Mesothelial cell of epicardium (in vitro differentiated cells): Measurements from ENCODE around the gene AHRR. TPM values are rescaled to one million over a fixed set of nuclear protein-coding genes. Genes with fewer than 3 reads are reported as not detected.

Source experiments
- DNase-seq, 2 experiments: peaks; one replicate each; pipeline ENCODE4 v3.0.0; 2021; ENCODE audit warnings: low spot score in 2 of 2; ENCODE audit not compliant: unreplicated experiment in 2 of 2
- H3K27ac Mint-ChIP-seq: 2 replicates; pipeline ENCODE4 v1.8.0; 2021; ENCODE audit warnings: mixed read lengths
- H3K27me3 Mint-ChIP-seq: 2 replicates; pipeline ENCODE4 v1.8.0; 2021; ENCODE audit warnings: low read depth, mixed read lengths
- H3K36me3 Mint-ChIP-seq: 2 replicates; pipeline ENCODE4 v1.8.0; 2021; ENCODE audit warnings: mixed read lengths
- H3K4me1 Mint-ChIP-seq: 2 replicates; pipeline ENCODE4 v1.8.0; 2021; ENCODE audit warnings: mixed read lengths
- H3K4me3 Mint-ChIP-seq: 2 replicates; pipeline ENCODE4 v1.8.0; 2021; ENCODE audit warnings: mild to moderate bottlenecking, moderate library complexity, mixed read lengths
- H3K9me3 Mint-ChIP-seq: 2 replicates; pipeline ENCODE4 v1.8.0; 2021; ENCODE audit warnings: mixed read lengths
- CTCF ChIP-seq: fragments of 200-600 bp; sonication (generic); IDR thresholded peaks from one replicate; pipeline ENCODE4 v1.5.0; 2021; ENCODE audit warnings: antibody characterized with exemption; ENCODE audit not compliant: unreplicated experiment
- total RNA-seq: library from RNA; stranded (reverse); gene quantifications from 3 replicates; pipeline ENCODE4 v1.2.1, GENCODE V29; 2021

Gene AHRR
- total RNA-seq, 1 donor from 2014 or later: 12.7 TPM

- Mint-ChIP-seq H3K4me1 (no peaks in the 10 kb centered on the region), H3K9me3 (peaks cover 9% of the 10 kb centered on the region), H3K27me3 (peaks cover 29% of the 10 kb centered on the region), H3K27ac (no peak overlapping the region), H3K4me3 (no peak overlapping the region), H3K36me3 (peaks cover 12% of the 10 kb centered on the region)
- no peak for DNase-seq
- TF ChIP-seq CTCF: no peak
These were observed 29.8 kb downstream of the AHRR start for GRCh38 chr5:351084-351920.

- Mint-ChIP-seq H3K4me1 (no peaks in the 10 kb centered on the region), H3K27ac (no peak overlapping the region), H3K4me3 (no peak overlapping the region), H3K36me3 (peaks cover 12% of the 10 kb centered on the region), H3K9me3 (peaks cover 9% of the 10 kb centered on the region), H3K27me3 (peaks cover 23% of the 10 kb centered on the region)
- no peak for TF ChIP-seq CTCF
- DNase-seq: no peak
These were observed 30.4 kb downstream of the AHRR start for GRCh38 chr5:351921-352245.

- no peak overlapping the region for H3K4me3 Mint-ChIP-seq
- peaks cover 18% of the 10 kb centered on the region for H3K27me3 Mint-ChIP-seq
- no peaks in the 10 kb centered on the region for H3K4me1 Mint-ChIP-seq
- peaks cover 12% of the 10 kb centered on the region for H3K36me3 Mint-ChIP-seq
- no peak for DNase-seq
- H3K9me3 Mint-ChIP-seq: peaks cover 9% of the 10 kb centered on the region
- H3K27ac Mint-ChIP-seq: no peak overlapping the region
- TF ChIP-seq CTCF: no peak
These were observed 31.4 kb downstream of the AHRR start for GRCh38 chr5:352639-353611.

- Mint-ChIP-seq H3K4me1 (no peaks in the 10 kb centered on the region), H3K4me3 (no peak overlapping the region), H3K27ac (no peak overlapping the region), H3K9me3 (peaks cover 9% of the 10 kb centered on the region), H3K36me3 (peaks cover 12% of the 10 kb centered on the region), H3K27me3 (peaks cover 12% of the 10 kb centered on the region)
- DNase-seq: no peak
- TF ChIP-seq CTCF: no peak
These were observed 32.4 kb downstream of the AHRR start for GRCh38 chr5:353612-354580.
